ENCODE results near the gene KRT83.

KRT83 gene

GRCh38 chr12:52267266-52267665, 53.9 kb downstream of the KRT83 start:
- no peak for DNase-seq (ENCODE audit: low spot score)

- DNase-seq (ENCODE audit: low spot score), result no peak
Observed at GRCh38 chr12:52266514-52266913, 54.7 kb downstream of the KRT83 start.

- no peak for DNase-seq (ENCODE audit: low spot score)
Observed at GRCh38 chr12:52264435-52264825, 56.8 kb downstream of the KRT83 start.

Data from SK-N-DZ (cell line).